Esophagus squamous epithelium (tissue), 4 donors: ENCODE data around the gene SLC9A9.

Source experiments
- POLR2A ChIP-seq, 4 donors: fragments of 450-650 bp; IDR thresholded peaks; one replicate each; pipeline ENCODE4 v1.6.1; 2017; ENCODE audit warnings: antibody characterized with exemption in 4 of 4, mild to moderate bottlenecking in 4 of 4, moderate library complexity in 3 of 4
- TF ChIP-seq, protein P1 (sequence below), 6 experiments: fragments of 450-650 bp in 4 of 6; fragments of 200-600 bp in 2 of 6; sonication (generic) in 2 of 6; IDR thresholded peaks; one replicate each; pipeline ENCODE4 v1.5.1; 2016 to 2019; ENCODE audit warnings: antibody characterized with exemption in 6 of 6, mild to moderate bottlenecking in 4 of 6, moderate library complexity in 4 of 6

DNA sequence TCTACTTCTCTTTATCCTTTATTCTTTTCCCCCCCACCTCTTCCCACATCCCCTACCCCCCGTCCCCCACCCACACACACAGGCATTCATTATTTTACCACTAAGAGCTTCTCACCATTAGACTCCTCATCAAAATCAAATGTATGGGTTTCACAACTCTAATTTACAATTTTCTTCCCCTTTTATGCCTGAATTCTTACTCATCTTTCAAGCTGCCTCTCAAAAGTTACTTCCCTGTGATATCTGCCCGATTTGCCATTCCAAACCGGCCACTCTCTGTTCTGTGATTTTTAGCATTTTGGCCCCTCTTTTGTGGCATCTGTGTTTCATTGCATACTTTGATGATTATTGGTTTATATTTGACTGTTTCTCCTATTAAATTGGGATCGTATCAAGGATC, 42.2 kb downstream of the SLC9A9 start:
- TF ChIP-seq, protein P1, sequence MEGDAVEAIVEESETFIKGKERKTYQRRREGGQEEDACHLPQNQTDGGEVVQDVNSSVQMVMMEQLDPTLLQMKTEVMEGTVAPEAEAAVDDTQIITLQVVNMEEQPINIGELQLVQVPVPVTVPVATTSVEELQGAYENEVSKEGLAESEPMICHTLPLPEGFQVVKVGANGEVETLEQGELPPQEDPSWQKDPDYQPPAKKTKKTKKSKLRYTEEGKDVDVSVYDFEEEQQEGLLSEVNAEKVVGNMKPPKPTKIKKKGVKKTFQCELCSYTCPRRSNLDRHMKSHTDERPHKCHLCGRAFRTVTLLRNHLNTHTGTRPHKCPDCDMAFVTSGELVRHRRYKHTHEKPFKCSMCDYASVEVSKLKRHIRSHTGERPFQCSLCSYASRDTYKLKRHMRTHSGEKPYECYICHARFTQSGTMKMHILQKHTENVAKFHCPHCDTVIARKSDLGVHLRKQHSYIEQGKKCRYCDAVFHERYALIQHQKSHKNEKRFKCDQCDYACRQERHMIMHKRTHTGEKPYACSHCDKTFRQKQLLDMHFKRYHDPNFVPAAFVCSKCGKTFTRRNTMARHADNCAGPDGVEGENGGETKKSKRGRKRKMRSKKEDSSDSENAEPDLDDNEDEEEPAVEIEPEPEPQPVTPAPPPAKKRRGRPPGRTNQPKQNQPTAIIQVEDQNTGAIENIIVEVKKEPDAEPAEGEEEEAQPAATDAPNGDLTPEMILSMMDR (IDR thresholded peaks at IDR 0.05), result no peak
- no peak for TF ChIP-seq POLR2A (IDR thresholded peaks at IDR 0.05)
